WI38 (cell line): Measurements from ENCODE around the gene ULK3.

ENCODE experiments used
- H3K4me3 ChIP-seq: 2 replicates; pipeline ENCODE4 v1.5.1; 2011; ENCODE audit warnings: low read depth, mild to moderate bottlenecking, control low read depth, low read length
- TF ChIP-seq, protein P1 (sequence below): IDR thresholded peaks from 2 replicates; pipeline ENCODE4 v1.5.1; 2012; ENCODE audit warnings: low read depth, mild to moderate bottlenecking, control low read depth, low read length

The ULK3 gene

DNA sequence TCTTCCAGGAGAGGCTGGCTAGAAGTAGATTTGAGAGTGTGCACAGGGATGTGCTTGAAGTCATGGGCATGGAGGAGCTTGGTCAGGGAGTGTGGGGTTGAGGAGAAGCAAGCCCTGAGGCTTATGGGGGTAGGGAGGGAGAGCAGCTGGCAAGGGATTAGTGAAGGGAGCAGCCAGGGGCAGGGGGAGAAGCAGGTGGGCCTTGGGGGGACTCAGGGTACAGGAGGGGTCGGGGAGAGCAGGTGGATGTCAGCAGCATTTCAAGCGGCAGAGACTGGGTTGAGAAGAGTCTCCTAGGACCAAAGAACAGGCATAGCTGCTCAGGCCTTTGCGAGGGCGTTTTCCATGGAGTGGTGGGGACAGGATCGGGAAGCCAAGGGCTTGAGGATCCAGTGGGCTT is 33.7 kb downstream of the ULK3 start:
- no peak overlapping the region for H3K4me3 ChIP-seq
- TF ChIP-seq, protein P1, sequence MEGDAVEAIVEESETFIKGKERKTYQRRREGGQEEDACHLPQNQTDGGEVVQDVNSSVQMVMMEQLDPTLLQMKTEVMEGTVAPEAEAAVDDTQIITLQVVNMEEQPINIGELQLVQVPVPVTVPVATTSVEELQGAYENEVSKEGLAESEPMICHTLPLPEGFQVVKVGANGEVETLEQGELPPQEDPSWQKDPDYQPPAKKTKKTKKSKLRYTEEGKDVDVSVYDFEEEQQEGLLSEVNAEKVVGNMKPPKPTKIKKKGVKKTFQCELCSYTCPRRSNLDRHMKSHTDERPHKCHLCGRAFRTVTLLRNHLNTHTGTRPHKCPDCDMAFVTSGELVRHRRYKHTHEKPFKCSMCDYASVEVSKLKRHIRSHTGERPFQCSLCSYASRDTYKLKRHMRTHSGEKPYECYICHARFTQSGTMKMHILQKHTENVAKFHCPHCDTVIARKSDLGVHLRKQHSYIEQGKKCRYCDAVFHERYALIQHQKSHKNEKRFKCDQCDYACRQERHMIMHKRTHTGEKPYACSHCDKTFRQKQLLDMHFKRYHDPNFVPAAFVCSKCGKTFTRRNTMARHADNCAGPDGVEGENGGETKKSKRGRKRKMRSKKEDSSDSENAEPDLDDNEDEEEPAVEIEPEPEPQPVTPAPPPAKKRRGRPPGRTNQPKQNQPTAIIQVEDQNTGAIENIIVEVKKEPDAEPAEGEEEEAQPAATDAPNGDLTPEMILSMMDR, result no peak

DNA sequence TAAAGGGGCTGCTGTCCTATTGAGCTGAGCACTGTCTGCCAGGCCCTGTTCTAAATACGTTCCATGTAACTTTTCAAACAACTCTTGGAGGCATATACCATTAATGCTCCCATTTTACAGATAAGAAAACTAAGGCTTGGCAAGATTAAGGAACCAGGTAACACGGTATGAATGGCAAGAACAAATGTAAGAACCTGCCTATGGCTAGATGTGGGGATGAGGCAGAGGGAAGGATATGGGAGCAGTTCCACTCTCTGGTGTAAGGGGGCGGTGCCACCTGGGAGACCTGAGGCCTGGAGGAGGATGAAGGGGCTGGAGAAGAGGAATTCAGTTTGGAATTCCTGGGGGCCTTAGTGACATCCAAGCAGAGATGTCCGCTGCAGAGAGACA is 34.1 kb downstream of the ULK3 start:
- H3K4me3 ChIP-seq, result no peak overlapping the region
- TF ChIP-seq, protein P1, result no peak

DNA sequence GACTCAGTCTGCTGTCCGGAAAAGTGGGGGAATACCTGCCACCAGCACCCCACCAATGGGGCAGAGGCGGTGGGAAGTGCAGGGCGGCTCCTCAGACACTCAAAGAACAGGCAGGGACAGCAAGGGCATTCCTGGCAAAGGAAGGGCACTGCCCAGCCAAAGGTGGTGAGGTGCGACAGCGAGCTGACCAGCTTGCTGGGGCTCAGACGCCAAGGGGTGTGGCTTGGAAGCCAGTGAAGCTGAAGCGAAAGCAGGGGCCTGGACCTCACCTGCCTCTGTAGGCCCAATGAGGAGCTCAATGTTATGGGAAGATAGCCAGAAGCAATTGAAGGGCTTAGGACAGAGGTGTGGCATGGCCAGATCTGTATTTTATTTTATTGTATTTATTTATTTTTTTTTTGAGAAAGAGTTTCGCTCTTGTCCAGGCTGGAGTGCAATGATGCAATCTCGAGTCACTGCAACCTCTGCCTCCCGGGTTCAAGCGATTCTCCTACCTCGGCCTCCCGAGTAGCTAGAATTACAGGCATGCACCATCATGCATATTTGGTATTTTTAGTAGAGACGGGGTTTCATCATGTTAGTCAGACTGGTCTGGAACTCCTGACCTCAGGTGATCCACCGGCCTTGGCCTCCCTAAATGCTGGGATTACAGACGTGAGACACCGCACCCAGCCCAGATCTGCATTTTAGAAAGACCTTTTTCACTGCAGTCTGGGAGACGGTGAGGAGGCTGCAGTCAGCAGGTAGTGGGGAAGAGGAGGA is 34.7 kb downstream of the ULK3 start:
- TF ChIP-seq, protein P1, result no peak

DNA sequence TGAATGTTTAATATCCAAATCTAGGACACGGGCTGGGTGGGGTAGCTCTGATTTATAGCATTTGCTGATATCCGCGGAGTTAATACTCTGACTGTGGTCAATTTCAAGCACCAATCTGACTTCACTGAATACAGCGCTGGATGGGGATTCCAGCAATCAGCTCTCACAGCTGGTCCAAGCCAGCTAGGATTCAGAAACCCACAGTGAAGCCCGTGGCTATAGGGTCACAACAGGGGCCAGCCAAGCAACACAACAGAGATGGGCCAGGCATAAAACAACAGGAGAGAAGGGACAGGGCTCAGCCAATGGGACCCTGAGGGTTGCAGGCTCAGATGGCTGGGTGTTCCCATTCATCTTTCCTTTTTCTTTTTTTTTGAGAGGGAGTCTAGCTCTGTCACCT is 35.7 kb downstream of the ULK3 start:
- TF ChIP-seq, protein P1, result no peak
- no peak overlapping the region for H3K4me3 ChIP-seq

More for the DNA sequence above, 34.7 kb downstream of the ULK3 start:
- H3K4me3 ChIP-seq, result no peak overlapping the region

DNA sequence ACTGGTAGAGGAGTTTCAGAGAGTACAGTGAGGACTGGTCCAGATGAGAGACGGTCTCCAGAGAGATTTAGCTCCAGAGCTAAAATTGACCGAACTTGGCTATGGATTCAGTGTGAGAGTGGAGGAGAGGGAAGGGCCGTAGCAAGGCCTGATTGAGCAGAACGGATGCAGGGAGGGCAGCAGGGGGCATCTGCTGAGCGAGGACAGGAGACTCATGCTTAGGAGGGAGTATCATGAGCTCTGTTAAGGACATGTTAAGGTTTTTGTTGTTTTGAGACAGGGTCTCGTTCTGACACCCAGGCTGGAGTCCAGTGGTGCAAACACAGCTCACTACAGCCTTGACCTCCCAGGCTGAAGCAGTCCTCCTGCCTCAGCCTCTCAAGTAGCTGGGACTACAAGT is 38.0 kb downstream of the ULK3 start:
- H3K4me3 ChIP-seq, result no peak overlapping the region
- TF ChIP-seq, protein P1, result no peak

DNA sequence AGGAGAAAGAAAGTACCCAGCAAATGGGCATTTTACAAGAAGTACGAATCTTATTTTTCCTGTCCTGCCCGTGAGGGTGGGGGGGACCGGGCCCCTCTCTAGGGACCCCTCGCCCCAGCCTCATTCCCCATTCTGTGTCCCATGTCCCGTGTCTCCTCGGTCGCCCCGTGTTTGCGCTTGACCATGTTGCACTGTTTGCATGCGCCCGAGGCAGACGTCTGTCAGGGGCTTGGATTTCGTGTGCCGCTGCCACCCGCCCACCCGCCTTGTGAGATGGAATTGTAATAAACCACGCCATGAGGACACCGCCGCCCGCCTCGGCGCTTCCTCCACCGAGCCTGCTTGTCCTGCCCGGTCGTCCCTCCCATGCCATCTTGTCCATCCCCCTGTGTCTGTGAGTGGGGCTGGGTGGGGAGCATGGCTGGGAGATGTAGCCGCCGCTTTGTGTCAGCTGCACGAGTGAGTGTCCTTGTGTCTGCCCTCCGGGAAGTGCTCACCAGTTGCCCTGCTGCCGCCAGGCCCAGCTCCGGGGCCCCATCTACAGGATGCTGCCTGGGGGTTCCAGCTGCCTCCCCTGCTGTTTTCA is 40.0 kb downstream of the ULK3 start:
- no peak overlapping the region for H3K4me3 ChIP-seq
- TF ChIP-seq, protein P1, result no peak

DNA sequence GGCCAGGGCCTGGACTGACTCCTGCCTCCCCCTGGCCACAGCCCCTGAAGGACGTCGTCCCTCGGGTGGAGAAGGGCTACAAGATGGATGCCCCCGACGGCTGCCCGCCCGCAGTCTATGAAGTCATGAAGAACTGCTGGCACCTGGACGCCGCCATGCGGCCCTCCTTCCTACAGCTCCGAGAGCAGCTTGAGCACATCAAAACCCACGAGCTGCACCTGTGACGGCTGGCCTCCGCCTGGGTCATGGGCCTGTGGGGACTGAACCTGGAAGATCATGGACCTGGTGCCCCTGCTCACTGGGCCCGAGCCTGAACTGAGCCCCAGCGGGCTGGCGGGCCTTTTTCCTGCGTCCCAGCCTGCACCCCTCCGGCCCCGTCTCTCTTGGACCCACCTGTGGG is 40.7 kb downstream of the ULK3 start:
- no peak overlapping the region for H3K4me3 ChIP-seq
- TF ChIP-seq, protein P1, result no peak
